NCI-H774 (cell line): ENCODE results near the gene OPN1LW.
"Not testable (repeated sequence)": the region's sequence is repeated elsewhere in the genome, so short reads cannot be mapped to it uniquely, and the experiment has no call there.

Experiments used
- DNase-seq: peaks from one replicate; lab custom pipeline; 2025; lab: John Stamatoyannopoulos, UW

OPN1LW gene

GRCh38 chrX:154144010-154144409 lies at the start of gene OPN1LW:
Gene OPN1LW, plus strand, starts transcription at chrX:154144243. Its CDS starts 41 bp downstream, at chrX:154144284.
- not testable (repeated sequence) for DNase-seq

DNA sequence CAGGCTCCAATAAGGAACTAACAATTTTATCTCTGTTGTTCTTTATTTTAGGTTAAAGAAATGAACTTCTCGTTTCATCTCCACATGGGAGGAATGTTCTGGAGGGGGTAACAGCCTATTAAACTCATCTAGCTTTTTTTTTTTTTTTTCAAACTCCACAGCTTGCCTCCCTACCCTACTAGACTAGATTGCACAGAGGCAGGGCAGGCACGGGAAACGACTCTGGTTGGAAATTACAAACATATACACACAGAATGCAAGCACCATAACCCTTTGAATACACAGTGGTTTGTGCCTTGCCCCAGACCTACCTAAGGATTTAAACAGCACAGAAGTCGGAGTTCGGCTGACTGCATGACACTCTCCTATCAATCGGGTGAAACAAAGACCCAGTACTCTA lies 49.2 kb upstream of the OPN1LW start:
- no peak for DNase-seq

DNA sequence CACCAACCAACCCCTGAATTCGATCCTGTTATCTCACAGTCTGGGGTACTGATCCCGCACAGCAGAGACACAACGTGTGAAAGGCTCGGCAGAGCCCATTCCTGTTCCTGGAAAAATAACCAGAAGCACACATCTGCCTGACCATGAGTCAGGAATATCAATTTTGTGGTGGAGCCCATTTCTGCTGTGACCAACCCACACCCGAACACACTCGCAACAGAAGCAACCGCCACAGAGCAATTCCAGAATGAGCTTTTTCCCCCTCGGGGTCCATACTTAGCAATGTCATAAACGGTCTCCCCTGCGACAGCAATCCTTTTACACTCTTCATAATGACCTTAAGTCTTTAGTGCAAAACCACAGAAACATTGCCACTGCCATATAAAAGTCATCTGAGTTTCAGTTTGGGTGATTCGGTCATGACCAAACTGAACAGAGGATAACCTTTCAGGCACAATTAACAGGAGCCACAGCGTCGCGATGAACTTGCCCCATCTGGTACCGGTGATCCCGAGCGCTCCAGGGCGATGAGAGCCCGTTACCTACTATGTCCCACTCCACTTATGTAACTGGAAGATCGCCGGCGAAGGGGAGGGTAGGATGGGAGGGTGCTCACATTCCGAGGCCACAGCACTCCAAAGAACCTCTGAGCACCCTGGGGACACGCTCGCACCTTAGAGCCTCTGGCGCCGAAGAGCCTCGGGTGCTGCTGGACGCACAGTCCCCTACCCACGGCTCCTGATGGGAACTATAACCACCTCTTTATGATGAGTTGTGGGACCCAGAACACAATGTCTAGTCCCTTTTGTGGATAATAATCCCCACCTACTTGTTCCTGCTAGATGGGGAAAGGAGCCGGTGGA lies 47.7 kb upstream of the OPN1LW start:
- no peak for DNase-seq

GRCh38 chrX:154097003-154097588 lies 46.9 kb upstream of the OPN1LW start:
- DNase-seq, result peak; percentile 74

DNA sequence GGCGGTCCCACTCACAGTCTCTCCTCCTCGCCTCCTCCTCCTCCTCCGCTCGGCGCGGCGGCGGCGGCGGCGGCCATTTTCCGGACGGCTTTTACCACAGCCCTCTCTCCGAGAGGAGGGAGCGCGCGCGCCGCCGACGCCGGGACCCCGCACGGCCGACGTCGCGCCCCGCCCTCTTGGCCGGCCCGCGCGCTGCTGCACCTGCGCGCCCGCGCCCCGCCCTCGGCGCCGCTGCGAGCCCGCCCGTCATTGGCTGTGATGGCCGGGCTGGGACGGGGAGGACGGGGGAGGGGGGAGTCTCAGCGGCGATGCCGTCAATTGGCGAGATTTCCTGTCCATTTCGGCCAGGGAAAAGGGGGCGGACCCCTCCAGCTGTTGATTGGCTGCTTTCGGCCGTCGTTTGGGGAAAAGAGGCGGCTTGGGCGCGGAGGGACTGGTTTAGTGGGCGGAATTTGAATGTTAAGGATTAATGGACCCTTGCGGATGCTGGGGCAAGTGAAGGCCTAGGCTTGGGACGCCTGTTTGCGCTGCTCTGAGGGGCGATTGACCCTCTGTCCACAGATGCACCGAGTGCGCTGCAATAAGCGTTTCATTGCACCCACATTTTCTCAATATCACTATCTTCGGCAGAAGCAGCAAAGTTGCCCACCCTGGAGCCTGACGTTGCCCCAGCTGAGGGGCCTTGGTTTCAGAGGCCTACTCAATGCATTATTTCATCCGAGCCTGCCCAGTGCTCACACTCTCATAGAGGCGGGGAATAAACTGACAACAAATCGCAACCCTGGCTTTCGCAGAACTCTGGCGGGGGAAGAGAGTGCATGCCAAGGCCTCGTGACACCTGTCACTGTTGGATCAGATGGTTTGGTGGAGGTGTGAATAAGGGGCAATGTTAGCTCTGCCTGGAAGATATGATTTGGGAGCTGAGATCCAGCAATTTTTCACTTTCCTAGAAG lies 46.2 kb upstream of the OPN1LW start, which contains the start of gene MECP2:
TSS of gene MECP2 (minus strand) at position 129 of the 953 bp plus-strand sequence.
- DNase-seq, result peak; percentile 94

DNA sequence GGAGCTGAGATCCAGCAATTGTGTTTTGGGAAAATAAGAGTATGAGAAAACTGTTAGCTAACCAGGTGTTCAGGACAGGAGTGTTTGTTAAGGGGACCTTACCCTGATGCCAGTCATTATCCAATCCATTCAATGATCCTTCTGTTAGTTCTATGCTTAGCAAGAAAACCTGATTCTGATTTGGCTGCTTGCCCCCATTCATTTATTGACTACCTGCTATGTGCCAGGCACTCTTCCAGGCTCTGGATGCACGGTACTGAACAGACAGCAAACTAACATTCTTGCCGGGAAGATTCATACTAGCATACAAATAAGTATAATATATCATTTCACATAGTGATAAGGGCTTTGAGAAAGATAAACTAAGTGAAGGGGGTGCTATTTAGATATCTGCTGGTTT lies 45.5 kb upstream of the OPN1LW start:
- DNase-seq, result no peak

GRCh38 chrX:154113729-154114128 lies 30.3 kb upstream of the OPN1LW start:
- DNase-seq, result no peak

GRCh38 chrX:154114652-154115051 lies 29.4 kb upstream of the OPN1LW start:
- no peak for DNase-seq

DNA sequence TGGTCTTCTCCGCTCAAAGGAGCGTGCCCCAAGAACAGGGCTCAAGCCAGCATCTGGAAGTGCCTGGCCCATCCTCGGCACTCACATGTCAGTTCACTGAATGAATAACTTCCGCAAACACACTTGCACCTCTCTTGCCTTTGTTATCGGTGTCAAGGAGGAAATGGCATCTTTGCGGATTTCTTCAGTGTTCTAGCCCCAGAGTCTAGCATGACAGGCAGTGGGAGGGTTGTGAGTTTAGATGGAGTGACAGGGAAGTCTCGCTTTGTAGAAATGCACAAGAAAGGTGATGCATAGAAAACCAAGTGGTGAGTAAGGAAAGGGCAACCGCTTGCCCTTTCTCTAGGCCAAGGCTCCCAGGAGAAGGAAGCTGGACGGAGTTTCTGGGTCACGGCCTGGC lies 29.0 kb upstream of the OPN1LW start:
- DNase-seq, result no peak

- DNase-seq, result no peak
Observed at GRCh38 chrX:154115750-154116149, 28.3 kb upstream of the OPN1LW start.

DNA sequence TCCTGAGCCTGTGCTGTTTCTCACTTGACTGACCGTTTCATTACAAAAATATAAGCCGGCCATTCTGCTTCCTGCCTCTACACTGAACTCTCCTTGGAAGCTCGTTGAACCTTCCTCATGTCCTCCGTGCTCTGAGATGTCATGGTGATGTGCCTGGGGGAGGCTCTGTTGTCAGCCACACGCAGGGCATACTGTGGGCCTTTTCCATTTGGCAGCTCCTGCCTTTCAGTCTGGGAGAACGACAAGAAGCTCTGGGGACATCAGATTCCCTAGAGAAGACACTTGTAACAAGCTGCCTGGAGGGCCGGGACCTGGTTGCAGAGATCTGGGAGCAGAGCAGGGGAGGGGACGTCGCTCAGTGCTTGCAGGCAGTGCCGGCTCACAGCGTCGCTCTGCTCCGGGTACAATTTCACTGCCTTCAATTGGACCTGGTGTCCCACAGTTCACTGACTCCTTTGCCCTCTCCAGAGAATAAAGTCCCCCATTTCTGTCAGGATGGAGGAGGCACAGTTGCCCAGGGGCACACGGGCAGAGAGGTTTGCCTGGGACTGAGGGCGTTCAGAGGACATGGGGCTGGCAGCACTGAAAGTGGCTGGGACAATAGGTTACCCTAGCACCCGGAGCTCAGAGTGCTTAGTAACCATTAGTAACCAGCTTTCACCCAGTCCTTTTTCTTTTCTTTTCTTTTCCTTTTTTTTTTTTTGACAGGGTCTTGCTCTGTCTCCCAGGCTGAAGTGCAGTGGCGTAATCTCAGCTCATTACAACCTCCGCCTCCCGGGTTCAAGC lies 27.4 kb upstream of the OPN1LW start:
- DNase-seq, result no peak

- DNase-seq, result no peak
Observed at GRCh38 chrX:154117566-154117965, 26.5 kb upstream of the OPN1LW start.

- no peak for DNase-seq
Observed at GRCh38 chrX:154120567-154120966, 23.5 kb upstream of the OPN1LW start.

GRCh38 chrX:154121207-154121606 lies 22.8 kb upstream of the OPN1LW start:
- no peak for DNase-seq

- no peak for DNase-seq
Observed at GRCh38 chrX:154121961-154122360, 22.1 kb upstream of the OPN1LW start.

GRCh38 chrX:154123241-154124219 lies 20.5 kb upstream of the OPN1LW start:
- no peak for DNase-seq

DNA sequence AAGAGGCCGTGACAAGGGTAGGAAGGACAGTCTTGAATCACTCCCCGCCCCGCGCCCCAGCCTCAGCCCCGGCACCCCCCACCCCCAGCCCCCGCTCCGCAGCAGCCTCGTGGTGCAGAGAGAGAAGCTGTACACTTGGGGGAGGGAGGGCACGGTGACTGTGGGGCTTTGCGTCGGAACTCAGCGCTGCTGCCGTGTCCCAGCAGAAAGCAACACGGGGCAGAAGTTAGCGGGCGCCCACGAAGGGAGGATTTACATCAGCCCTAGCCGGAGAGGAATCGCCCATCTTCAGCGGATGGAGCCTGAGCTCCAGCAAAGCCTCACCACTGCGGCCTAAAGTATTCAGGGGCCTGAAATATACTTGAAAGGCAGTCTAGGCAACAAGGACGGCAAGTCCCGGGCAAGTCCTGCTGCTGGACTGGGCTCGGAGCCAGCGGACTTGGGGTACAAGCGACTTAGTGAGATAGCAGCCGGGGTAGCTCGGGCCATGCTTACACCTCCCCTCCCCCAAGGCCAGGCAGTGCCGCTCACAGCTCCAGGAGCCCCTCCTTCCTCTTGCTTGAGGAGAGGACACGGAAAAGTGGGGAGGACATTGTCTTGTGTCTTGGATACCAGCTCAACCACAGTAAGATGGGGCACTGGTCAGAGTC lies 18.5 kb upstream of the OPN1LW start:
- no peak for DNase-seq

- no peak for DNase-seq
Observed at GRCh38 chrX:154126101-154126500, 17.9 kb upstream of the OPN1LW start.

DNA sequence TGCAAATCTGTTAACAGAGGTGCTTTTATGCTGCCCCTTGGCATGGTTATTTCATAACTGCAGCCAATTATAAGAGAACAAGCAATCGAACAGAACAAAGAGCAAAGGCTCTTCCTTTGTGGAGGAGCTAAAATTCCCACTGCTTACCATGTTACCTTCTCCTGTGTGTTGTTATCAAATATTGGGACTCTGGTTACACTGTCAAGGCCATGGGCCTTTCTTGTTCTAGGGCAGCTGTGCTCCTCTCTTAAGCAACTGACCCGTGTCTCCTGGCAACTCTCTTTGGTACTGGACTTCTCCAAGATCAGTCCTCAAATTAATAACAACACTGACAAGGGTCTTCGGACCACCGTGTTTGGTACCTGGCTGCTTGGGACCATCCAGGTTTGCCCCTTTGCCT lies 12.1 kb upstream of the OPN1LW start:
- DNase-seq, result no peak

GRCh38 chrX:154132366-154132765 lies 11.7 kb upstream of the OPN1LW start:
- DNase-seq, result no peak
